ENCODE results near the gene UNC13B. TPM values are rescaled to one million over a fixed set of nuclear protein-coding genes. Genes with fewer than 3 reads are reported as not detected.
A peak's percentile ranks its signal among the peaks of the same experiment; 100 is the strongest.

Gene UNC13B
- total and polyA plus RNA-seq, 2 of the 8 experiments (the other 6 are each of a cell fraction or from before 2014, with no cell fraction given): 23.1 to 51.7 TPM

- Histone ChIP-seq H4K5ac (ENCODE audit: insufficient read length, low read depth, low read length) (no peak overlapping the region), H2BK12ac (ENCODE audit: low read depth, low read length) (peak overlapping the region; percentile 87; the same call in 1 of the 2 replicates), H3K27ac (ENCODE audit: low read depth, low read length) (no peak overlapping the region), H4K20me1 (replicated peaks in 1 of 2; ENCODE audit: control insufficient read depth in 1 of 2, insufficient read depth in 2 of 2, low read length in 2 of 2) (no peaks in the 10 kb centered on the region), H2AK5ac (ENCODE audit: low read depth, low read length) (peak overlapping the region; percentile 98), H4K91ac (replicated peaks; ENCODE audit: insufficient read length, low read length) (no peak overlapping the region), H4K8ac (ENCODE audit: extremely low read depth, insufficient read depth, low read length) (no peak overlapping the region), H3K27me3 (replicated peaks in 1 of 4; ENCODE audit: control insufficient read depth in 3 of 4, extremely low read depth in 1 of 4, insufficient read depth in 3 of 4, low read length in 3 of 4) (no peaks in the 10 kb centered on the region), H2BK5ac (ENCODE audit: low read depth, low read length) (peak overlapping the region; percentile 87; the same call in 1 of the 2 replicates), H3K79me2 (ENCODE audit: control insufficient read depth in 1 of 2, insufficient read depth in 2 of 2, low read length in 2 of 2) (peaks cover 0 to 14% of the 10 kb centered on the region in 2 experiments; a peak in 1 of 4 replicates), H2BK20ac (ENCODE audit: low read length) (peak overlapping the region; percentile 98), H3K36me3 (ENCODE audit: control insufficient read depth in 2 of 4, insufficient read depth in 4 of 4, low read length in 3 of 4) (no peaks in the 10 kb centered on the region), H3K9ac (replicated peaks in 1 of 4; ENCODE audit: extremely low read depth in 1 of 4, low read depth in 3 of 4, low read length in 3 of 4) (no peak overlapping the region), H3K14ac (ENCODE audit: insufficient read length) (no peak overlapping the region), H2BK120ac (replicated peaks; ENCODE audit: low read depth, low read length) (peak overlapping the region; percentile 44), H3K4me1 (replicated peaks in 1 of 4; ENCODE audit: control insufficient read depth in 3 of 4, insufficient read depth in 4 of 4, low read length in 3 of 4) (peaks cover 0 to 7% (median 2%) of the 10 kb centered on the region in 4 experiments; a peak in 4 of 7 replicates), H2AFZ (ENCODE audit: low read length) (no peak overlapping the region), H3K4me2 (ENCODE audit: insufficient read depth in 1 of 2, low read depth in 2 of 2, low read length in 2 of 2) (peak overlapping the region in 1 of 2 experiments; percentile 55; a peak in 1 of 4 replicates), H3K4ac (replicated peaks; ENCODE audit: insufficient read length, low read depth, low read length) (no peak overlapping the region), H3K56ac (replicated peaks; ENCODE audit: insufficient read length, low read depth, low read length) (no peak overlapping the region), H3K18ac (ENCODE audit: extremely low read depth, low read length) (peak overlapping the region; percentile 87), H3K23me2 (ENCODE audit: low read depth, low read length) (peaks cover 7% of the 10 kb centered on the region), H3K9me3 (ENCODE audit: insufficient read depth in 2 of 2, low read depth in 1 of 2, low read length in 1 of 2) (0 out of 4 replicates have a peak, but pooled peaks cover 0 to 6% of the 10 kb centered on the region in 2 experiments), H3K23ac (ENCODE audit: insufficient read length) (no peak overlapping the region), H3K79me1 (ENCODE audit: low read depth, low read length) (no peaks in the 10 kb centered on the region), H2BK15ac (ENCODE audit: low read length) (no peak overlapping the region), H3K4me3 (ENCODE audit: extremely low read depth in 1 of 4, insufficient read depth in 2 of 4, low read depth in 3 of 4, low read length in 4 of 4) (no peak overlapping the region)
- ChIA-PET CTCF (ENCODE audit: partially characterized antibody) (interaction anchor here (0.6 to 0.9 kb wide), 2 partner anchors 100 to 392 kb away, joined by 3 read pairs; no protein-coding TSS in a partner anchor), POLR2A (ENCODE audit: partially characterized antibody) (interaction anchor here (0.6 to 1.3 kb wide), 3 partner anchors 43 to 765 kb away, joined by 3 read pairs; partner anchors contain the start of gene ATOSB)
- TF ChIP-seq EGR1 (IDR thresholded peaks at IDR 0.05; ENCODE audit: borderline replicate concordance, low read depth, low read length) (no peak), SP2 (IDR thresholded peaks at IDR 0.05; ENCODE audit: low read length) (no peak), TCF12 (IDR thresholded peaks at IDR 0.05; ENCODE audit: low read depth, low read length) (no peak), POU5F1 (IDR thresholded peaks at IDR 0.05; ENCODE audit: low read depth, low read length) (no peak), EZH2 (IDR thresholded peaks at IDR 0.05; ENCODE audit: low read depth, low read length, severe bottlenecking) (no peak), RBBP5 (IDR thresholded peaks at IDR 0.05; ENCODE audit: borderline replicate concordance, low read depth, low read length) (no peak), SIX5 (IDR thresholded peaks at IDR 0.05; ENCODE audit: low read depth, low read length) (no peak)
- DNase-seq (ENCODE audit: low read depth in 1 of 2, low spot score in 2 of 2) (no peak), FAIRE-seq (no peak)
- WGBS, 2 experiments (ENCODE audit: extremely low coverage in 1 of 2, insufficient coverage in 1 of 2, insufficient read length in 1 of 2, insufficient replicate concordance in 2 of 2, low coverage in 1 of 2, low lambda C conversion rate in 2 of 2, missing lambda C conversion rate in 1 of 2): 75% methylated on average over 10 of the region's 10 CpGs; no CpG with 5 or more reads in 1 of the 2 experiments
Measured at GRCh38 chr9:35158501-35159280, 3.1 kb upstream of the UNC13B start.
